ENCODE measurements around the gene FLOT1.
A peak's percentile ranks its signal among the peaks of the same experiment; 100 is the strongest.
"Not testable (repeated sequence)": the region's sequence is repeated elsewhere in the genome, so short reads cannot be mapped to it uniquely, and the experiment has no call there.

FLOT1 gene

GRCh38 chr6:30735668-30736314 lies 6.7 kb downstream of the FLOT1 start:
- H3K27me3 ChIP-seq (ENCODE audit: control insufficient read depth, insufficient read depth, low read length), result no peaks in the 10 kb centered on the region
- H3K9me3 ChIP-seq (ENCODE audit: control insufficient read depth, low read length), result no peaks in the 10 kb centered on the region
- peaks cover 23% of the 10 kb centered on the region for H3K4me1 ChIP-seq (ENCODE audit: control insufficient read depth, insufficient read depth, low read length)
- no peak overlapping the region for H3K4me3 ChIP-seq (ENCODE audit: low read length)
- H3K9ac ChIP-seq (ENCODE audit: low read length), result no peak overlapping the region
- peaks cover 6% of the 10 kb centered on the region for H3K36me3 ChIP-seq (ENCODE audit: control insufficient read depth, insufficient read depth, low read length)

GRCh38 chr6:30732237-30732943 lies 10.1 kb downstream of the FLOT1 start:
- Histone ChIP-seq H3K27me3 (ENCODE audit: control insufficient read depth, insufficient read depth, low read length) (no peaks in the 10 kb centered on the region), H3K36me3 (ENCODE audit: control insufficient read depth, insufficient read depth, low read length) (peaks cover 19% of the 10 kb centered on the region), H3K9me3 (ENCODE audit: control insufficient read depth, low read length) (no peaks in the 10 kb centered on the region), H3K4me3 (ENCODE audit: low read length) (no peak overlapping the region), H3K9ac (ENCODE audit: low read length) (no peak overlapping the region), H3K4me1 (ENCODE audit: control insufficient read depth, insufficient read depth, low read length) (peaks cover 21% of the 10 kb centered on the region)

GRCh38 chr6:30730601-30731435 lies 11.7 kb downstream of the FLOT1 start:
- Histone ChIP-seq H3K36me3 (ENCODE audit: control insufficient read depth, insufficient read depth, low read length) (peaks cover 22% of the 10 kb centered on the region), H3K4me3 (ENCODE audit: low read length) (no peak overlapping the region), H3K9me3 (ENCODE audit: control insufficient read depth, low read length) (no peaks in the 10 kb centered on the region), H3K27me3 (ENCODE audit: control insufficient read depth, insufficient read depth, low read length) (no peaks in the 10 kb centered on the region), H3K4me1 (ENCODE audit: control insufficient read depth, insufficient read depth, low read length) (peaks cover 15% of the 10 kb centered on the region), H3K9ac (ENCODE audit: low read length) (peak overlapping the region; percentile 57)

- Histone ChIP-seq H3K4me1 (ENCODE audit: control insufficient read depth, insufficient read depth, low read length) (peaks cover 28% of the 10 kb centered on the region), H3K27me3 (ENCODE audit: control insufficient read depth, insufficient read depth, low read length) (no peaks in the 10 kb centered on the region), H3K9me3 (ENCODE audit: control insufficient read depth, low read length) (no peaks in the 10 kb centered on the region), H3K9ac (ENCODE audit: low read length) (no peak overlapping the region), H3K36me3 (ENCODE audit: control insufficient read depth, insufficient read depth, low read length) (peaks cover 38% of the 10 kb centered on the region), H3K4me3 (ENCODE audit: low read length) (no peak overlapping the region)
Measured at GRCh38 chr6:30727920-30728553, 14.4 kb downstream of the FLOT1 start.

DNA sequence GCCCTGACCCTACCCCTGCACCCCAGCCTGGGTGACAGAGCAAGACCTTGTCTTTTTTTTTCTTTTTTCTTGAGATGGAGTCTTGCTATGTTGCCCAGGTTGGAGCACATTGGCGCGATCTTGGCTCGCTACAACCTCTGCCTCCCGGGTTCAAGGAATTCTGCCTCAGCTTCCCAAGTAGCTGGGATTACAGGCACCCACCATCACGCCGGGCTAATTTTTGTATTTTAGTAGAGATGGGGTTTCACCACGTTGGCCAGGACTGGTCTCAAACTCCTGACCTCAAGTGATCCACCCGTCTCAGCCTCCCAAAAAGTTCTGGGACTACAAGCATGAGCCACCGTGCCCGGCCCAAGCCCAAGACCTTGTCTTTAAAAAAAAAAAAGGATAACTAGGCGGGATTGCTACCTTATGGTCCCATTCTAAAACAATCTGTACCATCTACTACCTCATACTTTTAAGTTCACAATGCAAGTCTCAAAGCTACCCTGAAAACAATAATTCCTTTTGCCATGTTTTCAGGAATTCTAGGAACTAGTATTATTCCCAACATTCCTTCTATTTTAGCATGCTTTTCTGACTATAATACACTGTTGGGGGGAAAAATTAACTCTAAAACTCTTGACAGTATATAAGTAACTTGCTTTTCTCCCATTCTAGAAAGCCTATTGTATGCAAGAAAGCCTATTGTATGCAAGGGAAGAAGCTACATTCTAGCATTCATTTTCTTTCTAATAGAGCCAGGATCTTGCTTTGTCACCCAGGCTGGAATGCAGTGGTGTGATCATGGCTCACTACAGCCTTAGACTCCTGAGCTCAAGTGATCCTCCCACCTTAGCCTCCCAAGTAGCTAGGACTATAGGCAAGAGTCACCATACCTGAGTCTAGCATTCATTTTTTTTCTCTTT lies 15.7 kb downstream of the FLOT1 start:
- peaks cover 39% of the 10 kb centered on the region for H3K4me1 ChIP-seq (ENCODE audit: control insufficient read depth, insufficient read depth, low read length)

GRCh38 chr6:30725713-30726505 lies 16.6 kb downstream of the FLOT1 start:
- H3K9me3 ChIP-seq (ENCODE audit: control insufficient read depth, low read length), result no peaks in the 10 kb centered on the region
- peaks cover 34% of the 10 kb centered on the region for H3K4me1 ChIP-seq (ENCODE audit: control insufficient read depth, insufficient read depth, low read length)
- no peak overlapping the region for H3K4me3 ChIP-seq (ENCODE audit: low read length)
- H3K36me3 ChIP-seq (ENCODE audit: control insufficient read depth, insufficient read depth, low read length), result peaks cover 42% of the 10 kb centered on the region
- no peaks in the 10 kb centered on the region for H3K27me3 ChIP-seq (ENCODE audit: control insufficient read depth, insufficient read depth, low read length)
- H3K9ac ChIP-seq (ENCODE audit: low read length), result no peak overlapping the region

More for the DNA sequence above, 15.7 kb downstream of the FLOT1 start:
- Histone ChIP-seq H3K36me3 (ENCODE audit: control insufficient read depth, insufficient read depth, low read length) (peaks cover 42% of the 10 kb centered on the region), H3K4me3 (ENCODE audit: low read length) (no peak overlapping the region), H3K9me3 (ENCODE audit: control insufficient read depth, low read length) (no peaks in the 10 kb centered on the region), H3K9ac (ENCODE audit: low read length) (no peak overlapping the region), H3K27me3 (ENCODE audit: control insufficient read depth, insufficient read depth, low read length) (no peaks in the 10 kb centered on the region)

- H3K27me3 ChIP-seq (ENCODE audit: control insufficient read depth, insufficient read depth, low read length), result no peaks in the 10 kb centered on the region
- peak overlapping the region; percentile 29 for H3K9ac ChIP-seq (ENCODE audit: low read length)
- H3K36me3 ChIP-seq (ENCODE audit: control insufficient read depth, insufficient read depth, low read length), result peaks cover 39% of the 10 kb centered on the region
- H3K4me1 ChIP-seq (ENCODE audit: control insufficient read depth, insufficient read depth, low read length), result peaks cover 26% of the 10 kb centered on the region
- no peaks in the 10 kb centered on the region for H3K9me3 ChIP-seq (ENCODE audit: control insufficient read depth, low read length)
- H3K4me3 ChIP-seq (ENCODE audit: low read length), result no peak overlapping the region
Measured at GRCh38 chr6:30724906-30725667, 17.4 kb downstream of the FLOT1 start.

DNA sequence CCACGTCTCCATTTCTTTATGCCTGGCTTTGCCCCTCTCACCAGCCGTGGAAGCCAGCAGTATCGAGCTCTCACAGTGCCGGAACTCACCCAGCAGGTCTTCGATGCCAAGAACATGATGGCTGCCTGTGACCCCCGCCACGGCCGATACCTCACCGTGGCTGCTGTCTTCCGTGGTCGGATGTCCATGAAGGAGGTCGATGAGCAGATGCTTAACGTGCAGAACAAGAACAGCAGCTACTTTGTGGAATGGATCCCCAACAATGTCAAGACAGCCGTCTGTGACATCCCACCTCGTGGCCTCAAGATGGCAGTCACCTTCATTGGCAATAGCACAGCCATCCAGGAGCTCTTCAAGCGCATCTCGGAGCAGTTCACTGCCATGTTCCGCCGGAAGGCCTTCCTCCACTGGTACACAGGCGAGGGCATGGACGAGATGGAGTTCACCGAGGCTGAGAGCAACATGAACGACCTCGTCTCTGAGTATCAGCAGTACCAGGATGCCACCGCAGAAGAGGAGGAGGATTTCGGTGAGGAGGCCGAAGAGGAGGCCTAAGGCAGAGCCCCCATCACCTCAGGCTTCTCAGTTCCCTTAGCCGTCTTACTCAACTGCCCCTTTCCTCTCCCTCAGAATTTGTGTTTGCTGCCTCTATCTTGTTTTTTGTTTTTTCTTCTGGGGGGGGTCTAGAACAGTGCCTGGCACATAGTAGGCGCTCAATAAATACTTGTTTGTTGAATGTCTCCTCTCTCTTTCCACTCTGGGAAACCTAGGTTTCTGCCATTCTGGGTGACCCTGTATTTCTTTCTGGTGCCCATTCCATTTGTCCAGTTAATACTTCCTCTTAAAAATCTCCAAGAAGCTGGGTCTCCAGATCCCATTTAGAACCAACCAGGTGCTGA lies 18.4 kb downstream of the FLOT1 start:
- H3K9me3 ChIP-seq (ENCODE audit: control insufficient read depth, low read length); H3K9ac ChIP-seq (ENCODE audit: low read length); H3K27me3 ChIP-seq (ENCODE audit: control insufficient read depth, insufficient read depth, low read length); H3K4me3 ChIP-seq (ENCODE audit: low read length): not testable (repeated sequence)
- Histone ChIP-seq H3K36me3 (ENCODE audit: control insufficient read depth, insufficient read depth, low read length) (peaks cover 30% of the 10 kb centered on the region), H3K4me1 (ENCODE audit: control insufficient read depth, insufficient read depth, low read length) (peaks cover 25% of the 10 kb centered on the region)

DNA sequence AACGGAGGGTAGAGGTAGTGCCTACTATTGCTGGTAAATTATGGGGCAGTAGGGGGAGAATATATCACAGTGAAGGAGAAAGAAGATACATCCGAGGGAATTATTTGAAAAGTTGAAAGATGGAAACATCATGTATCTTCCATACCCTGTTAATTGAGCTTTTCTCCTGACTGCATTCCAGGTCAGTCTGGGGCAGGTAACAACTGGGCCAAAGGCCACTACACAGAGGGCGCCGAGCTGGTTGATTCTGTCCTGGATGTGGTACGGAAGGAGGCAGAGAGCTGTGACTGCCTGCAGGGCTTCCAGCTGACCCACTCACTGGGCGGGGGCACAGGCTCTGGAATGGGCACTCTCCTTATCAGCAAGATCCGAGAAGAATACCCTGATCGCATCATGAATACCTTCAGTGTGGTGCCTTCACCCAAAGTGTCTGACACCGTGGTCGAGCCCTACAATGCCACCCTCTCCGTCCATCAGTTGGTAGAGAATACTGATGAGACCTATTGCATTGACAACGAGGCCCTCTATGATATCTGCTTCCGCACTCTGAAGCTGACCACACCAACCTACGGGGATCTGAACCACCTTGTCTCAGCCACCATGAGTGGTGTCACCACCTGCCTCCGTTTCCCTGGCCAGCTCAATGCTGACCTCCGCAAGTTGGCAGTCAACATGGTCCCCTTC lies 19.2 kb downstream of the FLOT1 start:
- peaks cover 30% of the 10 kb centered on the region for H3K36me3 ChIP-seq (ENCODE audit: control insufficient read depth, insufficient read depth, low read length)

More for the DNA sequence above, 19.2 kb downstream of the FLOT1 start:
- not testable (repeated sequence) for H3K9ac ChIP-seq (ENCODE audit: low read length); H3K27me3 ChIP-seq (ENCODE audit: control insufficient read depth, insufficient read depth, low read length); H3K4me3 ChIP-seq (ENCODE audit: low read length); H3K9me3 ChIP-seq (ENCODE audit: control insufficient read depth, low read length)
- H3K4me1 ChIP-seq (ENCODE audit: control insufficient read depth, insufficient read depth, low read length), result peaks cover 25% of the 10 kb centered on the region

Measured in mucosa of stomach (tissue), 1 donor.